Stomach (tissue), 9 donors: Measurements from ENCODE around the gene CEP57. TPM values are rescaled to one million over a fixed set of nuclear protein-coding genes. Genes with fewer than 3 reads are reported as not detected.

ENCODE experiments used
- DNase-seq, 2 donors: peaks; one replicate each; pipeline versions ENCODE4 v3.0.0 to v3.0.0-alpha.2; 2013 to 2019
- H3K27ac ChIP-seq, 5 donors: fragments of 200-600 bp in 4 of 5; sonication (generic) in 4 of 5; one replicate each; pipeline ENCODE4 v1.5.1; 2013 to 2019; ENCODE audit warnings: mild to moderate bottlenecking in 1 of 5, moderate library complexity in 1 of 5
- H3K27me3 ChIP-seq, 3 donors: fragments of 200-600 bp; sonication (generic); one replicate each; pipeline ENCODE4 v1.5.1; 2017 to 2019; ENCODE audit warnings: mixed run types in 1 of 3
- H3K36me3 ChIP-seq, 4 donors: fragments of 200-600 bp; sonication (generic); 1 replicate in 3 of 4; 2 replicates in 1 of 4; pipeline ENCODE4 v1.5.1; 2016 to 2019
- H3K4me1 ChIP-seq, 4 donors: fragments of 200-600 bp; sonication (generic); one replicate each; pipeline ENCODE4 v1.5.1; 2016 to 2019
- H3K4me3 ChIP-seq, 4 donors: fragments of 200-600 bp; sonication (generic) in 3 of 4; one replicate each; pipeline ENCODE4 v1.5.1; 2016 to 2019; ENCODE audit warnings: mild to moderate bottlenecking in 1 of 4
- H3K9me3 ChIP-seq, 4 donors: fragments of 200-600 bp; sonication (generic); one replicate each; pipeline ENCODE4 v1.5.1; 2016 to 2019
- EP300 ChIP-seq: sonication (generic); formaldehyde crosslinking; IDR thresholded peaks from one replicate; pipeline ENCODE4 v1.6.1; 2017; ENCODE audit warnings: antibody characterized with exemption
- POLR2A ChIP-seq, 4 donors: fragments of 450-650 bp; IDR thresholded peaks; one replicate each; pipeline ENCODE4 v1.6.1; 2016; ENCODE audit warnings: antibody characterized with exemption in 4 of 4, control low read depth in 2 of 4, mild to moderate bottlenecking in 1 of 4, moderate library complexity in 1 of 4
- POLR2AphosphoS5 ChIP-seq, 3 donors: sonication (generic); formaldehyde crosslinking; IDR thresholded peaks; one replicate each; pipeline ENCODE4 v1.6.1; 2016; ENCODE audit warnings: antibody characterized with exemption in 3 of 3
- WGBS, 5 donors: extraction: QIAGEN DNeasy Blood & Tissue Kit in 3 of 5; methylation state at CpG; one replicate each; pipeline versions ENCODE4 v1.1.5 to v1.1.7; 2013 to 2018; 5-methylcytosine and 5-hydroxymethylcytosine counted together
- intact Hi-C: fragments of 100-400 bp; cut with DNase I; formaldehyde crosslinking; loops from one replicate; pipeline ENCODE4 v1.15.1; 2023; ENCODE audit warnings: low total_unique reads
- polyA plus RNA-seq, 3 donors: library from polyadenylated mRNA; stranded (reverse); fragments of 200-250 nt; gene quantifications; one replicate each; pipeline ENCODE4 v1.2.3, GENCODE V29; 2013
- total RNA-seq, 5 donors: library from RNA; depleted of rRNA; stranded (reverse); fragments of >200 nt; gene quantifications; one replicate each; pipeline versions ENCODE4 v1.1.0 to v1.2.3, GENCODE V29; 2014 to 2016
- TF ChIP-seq, protein P1 (sequence below), 7 experiments: fragments of 450-650 bp in 4 of 7; fragments of 200-600 bp in 3 of 7; sonication (generic) in 3 of 7; IDR thresholded peaks; one replicate each; pipeline ENCODE4 v1.5.1; 2016 to 2019; ENCODE audit warnings: antibody characterized with exemption in 7 of 7, control low read depth in 2 of 7, mild to moderate bottlenecking in 1 of 7
- donor health status: healthy with polysubstance abuse.
- donor health status: Bipolar disorder and iron deficiency.
- donor health status: healthy.

CEP57 gene
- total and polyA plus RNA-seq, 8 donors: 12.0 to 125 (median 26.8) TPM

DNA sequence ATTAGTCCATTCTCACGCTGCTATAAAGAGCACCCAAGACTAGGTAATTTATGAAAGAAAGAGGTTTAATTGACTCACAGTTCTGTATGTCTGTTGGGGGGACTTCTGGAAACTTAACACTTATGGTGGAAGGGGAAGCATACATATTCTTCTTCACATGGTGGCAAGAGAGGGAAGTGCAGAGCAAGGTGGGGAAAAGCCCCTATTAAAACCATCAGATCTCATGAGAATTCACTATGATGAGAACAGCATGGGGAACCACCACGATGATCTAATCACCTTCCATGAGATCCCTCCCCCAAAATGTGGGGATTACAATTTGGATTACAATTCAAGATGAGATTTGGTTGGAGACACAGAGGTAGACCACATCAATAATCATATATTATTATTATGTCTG is 25.7 kb downstream of the CEP57 start:
- intact Hi-C loops: no loop called here
- TF ChIP-seq POLR2AphosphoS5 (IDR thresholded peaks at IDR 0.05) (no peak), EP300 (no peak), POLR2A (IDR thresholded peaks at IDR 0.05) (no peak)
- TF ChIP-seq, protein P1, sequence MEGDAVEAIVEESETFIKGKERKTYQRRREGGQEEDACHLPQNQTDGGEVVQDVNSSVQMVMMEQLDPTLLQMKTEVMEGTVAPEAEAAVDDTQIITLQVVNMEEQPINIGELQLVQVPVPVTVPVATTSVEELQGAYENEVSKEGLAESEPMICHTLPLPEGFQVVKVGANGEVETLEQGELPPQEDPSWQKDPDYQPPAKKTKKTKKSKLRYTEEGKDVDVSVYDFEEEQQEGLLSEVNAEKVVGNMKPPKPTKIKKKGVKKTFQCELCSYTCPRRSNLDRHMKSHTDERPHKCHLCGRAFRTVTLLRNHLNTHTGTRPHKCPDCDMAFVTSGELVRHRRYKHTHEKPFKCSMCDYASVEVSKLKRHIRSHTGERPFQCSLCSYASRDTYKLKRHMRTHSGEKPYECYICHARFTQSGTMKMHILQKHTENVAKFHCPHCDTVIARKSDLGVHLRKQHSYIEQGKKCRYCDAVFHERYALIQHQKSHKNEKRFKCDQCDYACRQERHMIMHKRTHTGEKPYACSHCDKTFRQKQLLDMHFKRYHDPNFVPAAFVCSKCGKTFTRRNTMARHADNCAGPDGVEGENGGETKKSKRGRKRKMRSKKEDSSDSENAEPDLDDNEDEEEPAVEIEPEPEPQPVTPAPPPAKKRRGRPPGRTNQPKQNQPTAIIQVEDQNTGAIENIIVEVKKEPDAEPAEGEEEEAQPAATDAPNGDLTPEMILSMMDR (IDR thresholded peaks at IDR 0.05): no peak
- 92 to 100% (median 95%) methylated on average over 2 of the region's 2 CpGs for WGBS, 5 donors
- DNase-seq: no peak
- H3K4me1 ChIP-seq: no peaks in the 10 kb centered on the region
- H3K9me3 ChIP-seq: no peaks in the 10 kb centered on the region
- H3K27ac ChIP-seq: no peak overlapping the region
- H3K4me3 ChIP-seq: no peak overlapping the region
- H3K36me3 ChIP-seq: peaks cover 13 to 52% (median 40%) of the 10 kb centered on the region in 4 donors
- H3K27me3 ChIP-seq: no peaks in the 10 kb centered on the region

DNA sequence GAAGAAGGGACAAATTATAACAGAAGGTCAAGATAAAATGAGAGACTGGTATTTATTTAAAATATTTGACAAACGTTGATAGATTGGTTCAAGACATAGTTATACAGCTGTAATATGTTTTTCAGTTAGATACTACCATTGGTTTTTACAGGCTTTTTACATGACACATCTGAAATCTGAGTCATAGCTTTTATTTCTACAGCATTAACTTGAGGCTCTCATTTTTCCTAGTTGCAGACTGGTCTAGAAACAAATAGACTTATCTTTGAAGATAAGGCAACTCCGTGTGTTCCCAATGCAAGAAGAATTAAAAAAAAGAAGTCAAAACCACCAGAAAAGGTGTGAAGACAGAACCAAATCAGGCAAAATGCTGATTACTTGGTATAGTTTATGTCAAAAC is 31.3 kb downstream of the CEP57 start:
- Histone ChIP-seq H3K9me3 (no peaks in the 10 kb centered on the region), H3K4me3 (no peak overlapping the region), H3K4me1 (no peaks in the 10 kb centered on the region), H3K27me3 (no peaks in the 10 kb centered on the region), H3K27ac (no peak overlapping the region), H3K36me3 (peaks cover 7 to 69% (median 55%) of the 10 kb centered on the region in 4 donors)
- peak in 1 of 2 donors; percentile 29 for DNase-seq
- TF ChIP-seq EP300: no peak
- no peak for TF ChIP-seq POLR2AphosphoS5 (IDR thresholded peaks at IDR 0.05)
- no peak for TF ChIP-seq POLR2A (IDR thresholded peaks at IDR 0.05)
- TF ChIP-seq, protein P1 (IDR thresholded peaks at IDR 0.05): no peak
- WGBS, 5 donors: 30 to 46% (median 41%) methylated on average over 2 of the region's 2 CpGs
- intact Hi-C loops: no loop called here

DNA sequence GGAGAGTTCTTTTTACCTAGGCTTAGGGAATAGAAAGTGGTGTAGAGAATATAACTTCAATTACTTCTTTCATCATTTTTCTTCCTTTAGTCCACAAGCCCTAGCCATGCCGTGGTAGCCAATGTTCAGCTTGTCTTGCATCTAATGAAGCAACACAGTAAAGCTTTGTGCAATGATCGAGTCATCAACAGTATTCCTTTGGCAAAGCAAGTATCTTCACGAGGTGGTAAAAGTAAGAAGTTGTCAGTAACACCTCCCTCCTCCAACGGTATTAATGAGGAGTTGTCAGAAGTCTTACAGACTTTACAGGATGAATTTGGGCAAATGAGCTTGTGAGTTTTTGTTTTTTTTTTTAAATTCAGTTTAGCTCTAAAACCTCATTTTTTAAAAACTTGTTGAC is 37.4 kb downstream of the CEP57 start:
- WGBS, 5 donors: 82 to 94% (median 92%) methylated on average over 4 of the region's 4 CpGs
- H3K9me3 ChIP-seq: no peaks in the 10 kb centered on the region
- peaks cover 8 to 82% (median 77%) of the 10 kb centered on the region in 4 donors for H3K36me3 ChIP-seq
- no peak for DNase-seq
- TF ChIP-seq, protein P1 (IDR thresholded peaks at IDR 0.05): no peak
- TF ChIP-seq EP300: no peak
- no peak for TF ChIP-seq POLR2A (IDR thresholded peaks at IDR 0.05)
- TF ChIP-seq POLR2AphosphoS5 (IDR thresholded peaks at IDR 0.05): no peak
- peaks cover 0 to 5% (median under 1%) of the 10 kb centered on the region in 4 donors for H3K4me1 ChIP-seq
- intact Hi-C loops: no loop called here
- no peak overlapping the region for H3K4me3 ChIP-seq
- H3K27me3 ChIP-seq: no peaks in the 10 kb centered on the region
- H3K27ac ChIP-seq: no peak overlapping the region

DNA sequence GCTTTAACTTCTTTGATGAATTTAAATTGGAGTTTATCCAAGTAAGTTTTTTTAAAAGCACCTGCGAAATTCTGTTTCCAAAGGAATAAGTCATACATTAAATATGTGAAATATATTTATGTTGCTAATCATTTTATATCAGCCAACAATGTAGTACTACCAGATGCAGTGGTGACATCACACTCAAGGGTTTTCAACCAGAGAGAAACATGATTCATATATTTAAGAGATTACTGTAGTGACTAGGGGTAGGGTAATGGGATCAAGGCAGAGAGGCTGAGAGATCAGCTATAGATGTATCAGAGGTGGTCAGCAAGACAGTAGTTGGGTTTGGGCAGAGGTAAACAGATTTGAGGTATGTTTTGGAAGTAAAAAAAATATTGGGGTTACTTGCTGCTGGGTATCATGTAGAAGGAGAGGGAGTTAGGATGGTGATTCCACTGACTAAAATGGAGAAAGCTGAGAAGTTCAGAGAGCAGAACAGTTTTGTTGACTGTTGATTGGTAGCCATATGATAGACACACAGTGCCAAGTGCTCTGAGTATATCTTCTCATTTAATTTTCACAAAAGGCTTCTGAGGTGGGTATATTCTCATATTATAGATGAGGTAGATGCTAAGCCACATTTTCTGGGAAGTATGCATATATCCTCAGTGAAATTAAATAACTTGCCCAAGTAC is 39.4 kb downstream of the CEP57 start:
- intact Hi-C loops: loop anchor here (10.0 kb wide), 1 partner anchor 595 kb away; no protein-coding TSS in a partner anchor
- H3K4me3 ChIP-seq: no peak overlapping the region
- H3K27ac ChIP-seq: no peak overlapping the region
- WGBS, 5 donors: 65 to 100% (median 88%) methylated on average over 1 of the region's 1 CpG
- DNase-seq: no peak
- no peaks in the 10 kb centered on the region for H3K27me3 ChIP-seq
- peaks cover 0 to 5% (median 2%) of the 10 kb centered on the region in 4 donors for H3K4me1 ChIP-seq
- TF ChIP-seq EP300: no peak
- H3K36me3 ChIP-seq: peaks cover 8 to 87% (median 81%) of the 10 kb centered on the region in 4 donors
- no peaks in the 10 kb centered on the region for H3K9me3 ChIP-seq
